ENCODE data around the gene HOXD12. TPM values are rescaled to one million over a fixed set of nuclear protein-coding genes. Genes with fewer than 3 reads are reported as not detected.

Gene HOXD12
- total and polyA plus RNA-seq, 4 donors = not detected

GRCh38 chr2:176112375-176113302 is 13.0 kb downstream of the HOXD12 start:
- H3K27ac ChIP-seq (ENCODE audit: low read depth in 1 of 2, low read length in 1 of 2) = no peak overlapping the region
- TF ChIP-seq CTCF (IDR thresholded peaks at IDR 0.05; ENCODE audit: control extremely low read depth, extremely low read depth) = no peak
- H3K36me3 ChIP-seq (ENCODE audit: control insufficient read depth in 4 of 4, insufficient read depth in 4 of 4, low read length in 4 of 4) = no peaks in the 10 kb centered on the region
- DNase-seq (no peak), ATAC-seq (ENCODE audit: insufficient read depth, low FRiP score) (no peak)
- peaks cover 0 to 7% (median 0%) of the 10 kb centered on the region in 5 donors for H3K4me1 ChIP-seq (ENCODE audit: control insufficient read depth in 5 of 5, insufficient read depth in 5 of 5, low read length in 5 of 5)
- no peak overlapping the region for H3K9ac ChIP-seq (ENCODE audit: insufficient read depth in 1 of 2, low read length in 2 of 2)
- H3K9me3 ChIP-seq (ENCODE audit: control insufficient read depth in 4 of 4, insufficient read depth in 3 of 4, low read length in 3 of 4) = peaks cover 0 to 19% (median 0%) of the 10 kb centered on the region in 4 donors
- H3K27me3 ChIP-seq (ENCODE audit: control insufficient read depth in 3 of 3, insufficient read depth in 3 of 3, low read length in 2 of 3) = peaks cover 35 to 97% (median 93%) of the 10 kb centered on the region in 3 donors
- 5 to 10% methylated on average over 39 to 40 of the region's 40 CpGs for WGBS, 2 donors
- H3K4me3 ChIP-seq = no peak overlapping the region

DNA sequence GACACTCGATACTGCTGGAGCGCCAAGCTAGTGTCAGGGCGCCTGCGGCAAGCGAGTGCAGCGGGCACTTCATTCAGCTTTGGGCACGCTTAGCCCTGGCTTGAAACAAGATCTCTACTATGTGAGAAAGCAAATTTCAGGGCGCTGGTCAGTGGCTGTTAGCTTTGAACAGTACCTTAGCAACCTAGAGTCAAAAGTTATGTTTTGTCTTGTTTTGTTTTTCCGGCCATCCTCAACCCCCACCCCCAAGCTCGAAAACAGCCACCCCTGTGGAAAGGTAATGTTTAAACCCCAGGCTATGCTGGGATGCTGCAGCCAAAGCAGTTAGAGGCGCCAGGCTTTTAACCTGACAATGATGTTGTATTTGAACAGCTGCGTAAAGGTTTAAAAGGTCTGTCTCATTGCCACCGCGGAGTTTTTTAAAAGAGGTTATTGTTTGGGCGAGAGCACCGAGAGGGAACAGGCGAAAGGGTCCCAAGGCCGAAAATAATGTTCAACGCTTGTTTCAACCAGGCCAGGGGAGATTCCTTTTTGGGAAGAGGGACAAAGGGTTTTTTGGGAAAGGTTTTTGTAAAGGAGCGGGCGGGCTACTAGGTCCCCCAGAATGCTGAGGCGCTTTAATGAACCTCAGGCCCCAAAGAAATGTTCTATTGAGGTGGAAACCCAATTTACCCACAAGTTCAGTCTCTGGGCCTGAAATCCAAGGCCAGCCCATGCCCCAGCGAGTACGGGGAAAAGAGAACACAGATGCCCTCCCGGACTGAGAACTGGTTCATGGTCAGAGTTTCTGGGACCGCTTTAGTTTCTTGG is 14.7 kb downstream of the HOXD12 start:
- H3K4me1 ChIP-seq (ENCODE audit: control insufficient read depth in 5 of 5, insufficient read depth in 5 of 5, low read length in 5 of 5) = peaks cover 0 to 6% (median 0%) of the 10 kb centered on the region in 5 donors
- no peaks in the 10 kb centered on the region for H3K36me3 ChIP-seq (ENCODE audit: control insufficient read depth in 4 of 4, insufficient read depth in 4 of 4, low read length in 4 of 4)
- H3K27me3 ChIP-seq (ENCODE audit: control insufficient read depth in 3 of 3, insufficient read depth in 3 of 3, low read length in 2 of 3) = peaks cover 43 to 99% (median 98%) of the 10 kb centered on the region in 3 donors
- peaks cover 0 to 22% (median 0%) of the 10 kb centered on the region in 4 donors for H3K9me3 ChIP-seq (ENCODE audit: control insufficient read depth in 4 of 4, insufficient read depth in 3 of 4, low read length in 3 of 4)
- DNase-seq (no peak), ATAC-seq (ENCODE audit: insufficient read depth, low FRiP score) (no peak)
- WGBS, 2 donors = 9 to 11% methylated on average over 26 of the region's 26 CpGs
- H3K4me3 ChIP-seq = no peak overlapping the region
- no peak for TF ChIP-seq CTCF (IDR thresholded peaks at IDR 0.05; ENCODE audit: control extremely low read depth, extremely low read depth)
- no peak overlapping the region for H3K27ac ChIP-seq (ENCODE audit: low read depth in 1 of 2, low read length in 1 of 2)
- no peak overlapping the region for H3K9ac ChIP-seq (ENCODE audit: insufficient read depth in 1 of 2, low read length in 2 of 2)

GRCh38 chr2:176114930-176115625 is 15.5 kb downstream of the HOXD12 start:
- no peak overlapping the region for H3K27ac ChIP-seq (ENCODE audit: low read depth in 1 of 2, low read length in 1 of 2)
- TF ChIP-seq CTCF (IDR thresholded peaks at IDR 0.05; ENCODE audit: control extremely low read depth, extremely low read depth) = no peak
- ATAC-seq (ENCODE audit: insufficient read depth, low FRiP score) = no peak

More at GRCh38 chr2:176114930-176115625, 15.5 kb downstream of the HOXD12 start:
- no peak overlapping the region for H3K9ac ChIP-seq (ENCODE audit: insufficient read depth in 1 of 2, low read length in 2 of 2)
- H3K9me3 ChIP-seq (ENCODE audit: control insufficient read depth in 4 of 4, insufficient read depth in 3 of 4, low read length in 3 of 4) = peaks cover 0 to 22% (median 0%) of the 10 kb centered on the region in 4 donors
- peaks cover 45 to 99% (median 98%) of the 10 kb centered on the region in 3 donors for H3K27me3 ChIP-seq (ENCODE audit: control insufficient read depth in 3 of 3, insufficient read depth in 3 of 3, low read length in 2 of 3)
- 11 to 19% methylated on average over 16 of the region's 16 CpGs for WGBS, 2 donors
- peaks cover 0 to 6% (median 0%) of the 10 kb centered on the region in 5 donors for H3K4me1 ChIP-seq (ENCODE audit: control insufficient read depth in 5 of 5, insufficient read depth in 5 of 5, low read length in 5 of 5)
- H3K36me3 ChIP-seq (ENCODE audit: control insufficient read depth in 4 of 4, insufficient read depth in 4 of 4, low read length in 4 of 4) = no peaks in the 10 kb centered on the region
- no peak for DNase-seq
- H3K4me3 ChIP-seq = no peak overlapping the region

Data from lung (tissue), 12 donors.